IMR-90 (cell line): ENCODE results near the gene RND1. TPM values are rescaled to one million over a fixed set of nuclear protein-coding genes. Genes with fewer than 3 reads are reported as not detected.

Source experiments
- ATAC-seq: fragments of 200-7000 bp; cut with Tn5 transposase; 2 replicates; pipeline ENCODE4 v1.9.1; 2020; ENCODE audit warnings: low read depth, mild to moderate bottlenecking, moderate library complexity
- Bru-seq: library from RNA; stranded (reverse); fragments of 400-500 nt; gene quantifications from one replicate; lab custom pipeline; 2021; lab: Mats Ljungman, UMichigan
- BruChase-seq, 2 experiments: library from RNA; stranded (reverse); fragments of 400-500 nt; gene quantifications; one replicate each; lab custom pipeline; 2021; lab: Mats Ljungman, UMichigan
- BruUV-seq: library from RNA; stranded (reverse); fragments of 400-500 nt; replicated peaks from 2 replicates; lab custom pipeline; 2021; lab: Mats Ljungman, UMichigan
- CTCF ChIA-PET: fragments of 300-600 bp; formaldehyde crosslinking; extraction: SDS; loops from one replicate; lab custom pipeline; 2021; ENCODE audit warnings: antibody characterized with exemption; lab: Yijun Ruan, JAX
- POLR2A ChIA-PET: fragments of 300-600 bp; sonication (Branson Sonifier 250); formaldehyde crosslinking; loops from one replicate; lab custom pipeline; 2022; ENCODE audit warnings: antibody characterized with exemption; ENCODE audit not compliant: unreplicated experiment; lab: Charles Lee
- DNase-seq: peaks from one replicate; pipeline ENCODE4 v3.0.0; 2013
- H2AFZ ChIP-seq: replicated peaks from 2 replicates; pipeline ENCODE3; 2013; ENCODE audit warnings: low read length, mild to moderate bottlenecking; ENCODE audit not compliant: poor library complexity
- H2AK5ac ChIP-seq: 2 replicates; pipeline ENCODE4 v1.6.1; 2013; ENCODE audit warnings: low read depth, low read length, inconsistent platforms
- H2AK9ac ChIP-seq: replicated peaks from 2 replicates; pipeline ENCODE3; 2013; ENCODE audit warnings: mild to moderate bottlenecking, low read depth, low read length, moderate library complexity; ENCODE audit not compliant: poor library complexity
- H2BK120ac ChIP-seq: 2 replicates; pipeline ENCODE4 v1.6.1; 2013; ENCODE audit warnings: low read depth, low read length, inconsistent platforms
- H2BK15ac ChIP-seq: 3 replicates; pipeline ENCODE4 v1.6.1; 2013; ENCODE audit warnings: low read depth, low read length, inconsistent platforms
- H2BK20ac ChIP-seq: 2 replicates; pipeline ENCODE4 v1.6.1; 2013; ENCODE audit warnings: low read depth, mild to moderate bottlenecking, inconsistent platforms, low read length, moderate library complexity
- H2BK5ac ChIP-seq: 2 replicates; pipeline ENCODE4 v1.6.1; 2013; ENCODE audit warnings: mild to moderate bottlenecking, low read depth, low read length, inconsistent platforms; ENCODE audit not compliant: poor library complexity, severe bottlenecking
- H3K14ac ChIP-seq: replicated peaks from 2 replicates; pipeline ENCODE4 v1.6.1; 2013; ENCODE audit warnings: low read depth, low read length, inconsistent platforms
- H3K18ac ChIP-seq: 2 replicates; pipeline ENCODE4 v1.6.1; 2013; ENCODE audit warnings: low read depth, low read length, control low read depth
- H3K23ac ChIP-seq: 2 replicates; pipeline ENCODE4 v1.6.1; 2013; ENCODE audit warnings: low read depth, low read length, inconsistent platforms
- H3K27ac ChIP-seq: 2 replicates; pipeline ENCODE4 v1.5.1; 2013; ENCODE audit warnings: mild to moderate bottlenecking, control low read depth, low read length; ENCODE audit not compliant: insufficient read depth
- H3K27me3 ChIP-seq: 2 replicates; pipeline ENCODE4 v1.6.1; 2013; ENCODE audit warnings: low read length; ENCODE audit not compliant: control insufficient read depth, insufficient read depth
- H3K36me3 ChIP-seq: 2 replicates; pipeline ENCODE4 v1.6.1; 2013; ENCODE audit warnings: low read length, mixed read lengths; ENCODE audit not compliant: control insufficient read depth, insufficient read depth
- H3K4ac ChIP-seq: 2 replicates; pipeline ENCODE4 v1.6.1; 2013; ENCODE audit warnings: low read depth, low read length, inconsistent platforms
- H3K4me1 ChIP-seq: 2 replicates; pipeline ENCODE4 v1.6.1; 2013; ENCODE audit warnings: low read length, mixed read lengths; ENCODE audit not compliant: control insufficient read depth, insufficient read depth
- H3K4me2 ChIP-seq: 2 replicates; pipeline ENCODE4 v1.6.1; 2013; ENCODE audit warnings: low read depth, mild to moderate bottlenecking, control low read depth, low read length, moderate library complexity
- H3K4me3 ChIP-seq: 2 replicates; pipeline ENCODE4 v1.5.1; 2013; ENCODE audit warnings: low read depth, mild to moderate bottlenecking, control low read depth, low read length, moderate library complexity; ENCODE audit not compliant: insufficient read depth
- H3K56ac ChIP-seq: 2 replicates; pipeline ENCODE4 v1.6.1; 2013; ENCODE audit warnings: low read length, inconsistent platforms; ENCODE audit not compliant: insufficient read depth; ENCODE audit errors: extremely low read depth
- H3K79me1 ChIP-seq, 2 experiments: 2 replicates each; pipeline ENCODE4 v1.6.1; 2013; ENCODE audit warnings: low read length in 2 of 2, inconsistent platforms in 1 of 2, low read depth in 1 of 2
- H3K9ac ChIP-seq: 2 replicates; pipeline ENCODE4 v1.6.1; 2013; ENCODE audit warnings: low read depth, low read length, control low read depth
- H3K9me1 ChIP-seq: 2 replicates; pipeline ENCODE4 v1.6.1; 2013; ENCODE audit warnings: low read length, inconsistent platforms; ENCODE audit not compliant: insufficient read depth
- H3K9me3 ChIP-seq: 2 replicates; pipeline ENCODE4 v1.6.1; 2013; ENCODE audit warnings: low read length; ENCODE audit not compliant: control insufficient read depth, insufficient read depth
- H4K20me1 ChIP-seq: 2 replicates; pipeline ENCODE4 v1.6.1; 2013; ENCODE audit warnings: low read length, inconsistent platforms; ENCODE audit not compliant: insufficient read depth
- H4K5ac ChIP-seq: 2 replicates; pipeline ENCODE4 v1.6.1; 2013; ENCODE audit warnings: mild to moderate bottlenecking, low read depth, low read length, control low read depth
- H4K8ac ChIP-seq, 2 experiments: 2 replicates each; pipeline ENCODE4 v1.6.1; 2013; ENCODE audit warnings: low read depth in 2 of 2, low read length in 2 of 2, control low read depth in 1 of 2, inconsistent platforms in 1 of 2
- H4K91ac ChIP-seq: 2 replicates; pipeline ENCODE4 v1.6.1; 2013; ENCODE audit warnings: low read depth, low read length, inconsistent platforms; ENCODE audit not compliant: insufficient read depth
- BHLHE40 ChIP-seq: fragments of 150-350 bp; IDR thresholded peaks from 2 replicates; pipeline ENCODE4 v1.6.1; 2016; ENCODE audit warnings: mild to moderate bottlenecking, low read depth, low read length
- CEBPB ChIP-seq: IDR thresholded peaks from 2 replicates; pipeline ENCODE4 v1.6.1; 2012; ENCODE audit warnings: low read depth, low read length, improper control_type of control experiment
- CHD1 ChIP-seq: IDR thresholded peaks from 2 replicates; pipeline ENCODE4 v1.6.1; 2012; ENCODE audit warnings: low read depth, low read length, improper control_type of control experiment
- FOS ChIP-seq: fragments of 150-350 bp; IDR thresholded peaks from 2 replicates; pipeline ENCODE4 v1.6.1; 2016; ENCODE audit warnings: low read depth, low read length
- MAFK ChIP-seq: IDR thresholded peaks from 2 replicates; pipeline ENCODE4 v1.6.1; 2012; ENCODE audit warnings: low read depth, low read length, improper control_type of control experiment
- MAZ ChIP-seq: IDR thresholded peaks from 2 replicates; pipeline ENCODE4 v1.6.1; 2012; ENCODE audit warnings: low read depth, mild to moderate bottlenecking, low read length, improper control_type of control experiment, moderate library complexity, borderline replicate concordance
- MXI1 ChIP-seq: IDR thresholded peaks from 2 replicates; pipeline ENCODE4 v1.6.1; 2012; ENCODE audit warnings: low read depth, mild to moderate bottlenecking, low read length, moderate library complexity, borderline replicate concordance
- NFE2L2 ChIP-seq: fragments of 150-350 bp; IDR thresholded peaks from 2 replicates; pipeline ENCODE4 v1.6.1; 2016; ENCODE audit warnings: low read depth, mild to moderate bottlenecking, low read length
- POLR2A ChIP-seq: IDR thresholded peaks from 2 replicates; pipeline ENCODE4 v1.6.1; 2012; ENCODE audit warnings: mild to moderate bottlenecking, low read depth, low read length
- RCOR1 ChIP-seq: IDR thresholded peaks from 2 replicates; pipeline ENCODE4 v1.6.1; 2012; ENCODE audit warnings: mild to moderate bottlenecking, low read length, improper control_type of control experiment; ENCODE audit not compliant: insufficient replicate concordance
- RFX5 ChIP-seq: IDR thresholded peaks from 2 replicates; pipeline ENCODE4 v1.8.0; 2012; ENCODE audit warnings: low read depth, mild to moderate bottlenecking, low read length, moderate library complexity
- WGBS, 2 experiments: methylation state at CpG; one replicate each; pipeline versions ENCODE4 v1.1.5 to v1.1.7; 2013; ENCODE audit warnings: missing lambda C conversion rate in 2 of 2; ENCODE audit not compliant: insufficient read length in 1 of 2; ENCODE audit errors: extremely low coverage in 2 of 2; 5-methylcytosine and 5-hydroxymethylcytosine counted together
- dilution Hi-C: fragments of 300-500 bp; cut with HindIII; formaldehyde crosslinking; loops from one replicate; pipeline ENCODE4 v1.14.3; 2018; ENCODE audit warnings: low sequenced_read_pairs; ENCODE audit not compliant: unreplicated experiment
- in situ Hi-C: fragments of 300-500 bp; cut with MboI; formaldehyde crosslinking; loops from 3 replicates; pipeline ENCODE4 v1.14.3; 2019; ENCODE audit warnings: low sequenced_read_pairs, inconsistent platforms, mixed read lengths
- intact Hi-C: fragments of 100-400 bp; cut with micrococcal nuclease; formaldehyde crosslinking; loops from 2 replicates; pipeline ENCODE4 v1.10.0; 2022
- long read RNA-seq: library from polyadenylated mRNA; unstranded; transcript quantifications from one replicate; pipeline ENCODE4 v2.0.0, GENCODE V29; 2021; ENCODE audit not compliant: unreplicated experiment
- polyA plus RNA-seq, 3 experiments: library from polyadenylated mRNA; depleted of rRNA; stranded (reverse); fragments of >200 nt; gene quantifications; 2 replicates each; pipeline ENCODE4 v1.2.3, GENCODE V29; 2012; ENCODE audit warnings: low replicate concordance in 1 of 3
- total RNA-seq: library from RNA; depleted of rRNA; stranded (reverse); fragments of >200 nt; gene quantifications from 2 replicates; pipeline ENCODE4 v1.2.3, GENCODE V29; 2012; rRNA removed
- TF ChIP-seq, protein P1 (sequence below): conservative IDR thresholded peaks from 2 replicates; pipeline ENCODE4 v1.5.1; 2012; ENCODE audit warnings: mild to moderate bottlenecking, low read depth, low read length, improper control_type of control experiment
- TF ChIP-seq, protein P2 (sequence below): fragments of 150-350 bp; IDR thresholded peaks from 2 replicates; pipeline ENCODE4 v1.6.1; 2016; ENCODE audit warnings: low read depth, mild to moderate bottlenecking, low read length, moderate library complexity, borderline replicate concordance

The RND1 gene
- total RNA-seq (under 0.01 TPM in 1 of 2 replicates, not detected in the other), polyA plus RNA-seq (2012; rRNA removed) (0.21 and 0.26 TPM in 2 replicates), Bru-seq, nascent RNA (percentile 15 among the genes with signal in this experiment), BruChase-seq, experiment 1, labeled RNA remaining after a 6-hour chase (percentile 26 among the genes with signal in this experiment), BruChase-seq, experiment 2, labeled RNA remaining after a 2-hour chase (percentile 23 among the genes with signal in this experiment)
- polyA plus RNA-seq (2012; cell fraction: cytosol; rRNA removed) = 0.13 and 0.62 TPM in 2 replicates
- polyA plus RNA-seq (2012; cell fraction: nucleus; rRNA removed; ENCODE audit: low replicate concordance) = 0.17 and 0.31 TPM in 2 replicates
- long read RNA-seq = 0 reads

DNA sequence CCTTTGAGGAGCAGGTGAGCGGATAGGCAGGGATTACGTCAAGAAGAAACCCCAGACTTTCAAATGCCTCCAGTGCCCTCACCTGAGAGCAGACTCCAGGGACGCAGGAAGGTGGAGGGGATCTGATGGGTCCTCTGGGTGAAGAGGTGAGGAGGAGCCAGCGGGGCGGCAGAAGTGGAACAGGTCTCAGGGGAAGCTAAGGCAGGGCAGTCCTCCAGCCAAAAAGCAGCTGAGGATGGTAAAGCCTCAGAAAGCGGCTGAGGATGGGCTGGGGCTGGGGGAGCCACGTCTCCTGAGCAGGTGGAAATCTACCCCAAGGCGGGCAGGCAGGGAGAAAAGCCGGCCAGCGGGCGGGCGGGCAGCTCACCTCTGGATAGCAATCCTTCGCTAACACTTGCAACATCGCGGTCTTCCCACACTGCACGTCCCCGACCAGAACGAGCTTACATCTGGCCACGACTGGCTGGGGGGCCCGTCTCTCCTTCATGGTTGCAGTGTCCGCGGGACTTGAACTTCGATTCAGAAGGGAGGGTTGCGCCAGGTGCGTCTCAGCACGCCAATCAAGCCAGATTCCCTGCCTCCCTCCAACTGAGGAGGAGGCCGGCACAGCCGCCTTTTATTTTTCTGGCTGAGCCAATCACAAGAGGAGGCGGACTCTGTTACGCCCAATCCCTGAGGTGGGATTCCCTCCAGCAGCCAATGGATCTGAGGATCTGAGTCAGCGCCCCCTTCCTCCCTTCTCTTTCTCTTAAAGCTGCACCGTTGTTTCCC, at the start of gene RND1:
Gene RND1 (minus strand): TSS at position 590 of the 771 bp plus-strand sequence. CDS start 103 bp downstream, at position 487.
- Histone ChIP-seq H4K20me1 (no peaks in the 10 kb centered on the region; the same call in 1 of the 2 replicates), H3K79me1 (no peaks in the 10 kb centered on the region), H4K91ac (peak within 1 kb of the TSS; percentile 27; the same call in 1 of the 2 replicates), H3K18ac (peak within 1 kb of the TSS; percentile 10; the same call in 1 of the 2 replicates), H2AK9ac (peak within 1 kb of the TSS; percentile 2), H3K9me1 (0 out of 2 replicates have a peak, but pooled peaks cover 5% of the 10 kb centered on the region), H3K4me2 (peak within 1 kb of the TSS; percentile 93), H2BK20ac (no peak within 1 kb of the TSS), H4K8ac (peak within 1 kb of the TSS; percentile 67 to 89), H3K14ac (0 out of 2 replicates have a peak within 1 kb of the TSS, but pooled peaks have one; percentile 45), H3K27ac (no peak within 1 kb of the TSS), H3K4me3 (peak within 1 kb of the TSS; percentile 72), H3K27me3 (peaks cover 45% of the 10 kb centered on the region), H4K5ac (peak within 1 kb of the TSS; percentile 43), H3K9ac (no peak within 1 kb of the TSS), H3K56ac (no peak within 1 kb of the TSS), H3K9me3 (no peaks in the 10 kb centered on the region), H2BK5ac (no peak within 1 kb of the TSS), H2AFZ (peak within 1 kb of the TSS; percentile 96), H3K23ac (no peak within 1 kb of the TSS), H3K4ac (peak within 1 kb of the TSS; percentile 7; the same call in 1 of the 2 replicates), H2BK120ac (no peak within 1 kb of the TSS), H2AK5ac (no peak within 1 kb of the TSS), H2BK15ac (no peak within 1 kb of the TSS), H3K4me1 (no peaks in the 10 kb centered on the region), H3K36me3 (no peaks in the 10 kb centered on the region)
- ATAC-seq (peak; percentile 100), DNase-seq (peak; percentile 90)
- POLR2A ChIA-PET = interaction anchor here (0.5 to 0.6 kb wide), 2 partner anchors 11 to 653 kb away, joined by 3 read pairs; no protein-coding TSS in a partner anchor
- dilution Hi-C loops (no loop called here), intact Hi-C loops (no loop called here), in situ Hi-C loops (no loop called here)
- WGBS, 2 experiments = 0% methylated on average over 4 of the region's 32 CpGs; no CpG with 5 or more reads in 1 of the 2 experiments
- no TSS peak for BruUV-seq
- CTCF ChIA-PET = interaction anchor here (0.8 to 2.2 kb wide), 4 partner anchors 12 to 25 kb away, joined by 3 to 6 read pairs (median 3); no protein-coding TSS in a partner anchor
- TF ChIP-seq CHD1 (no peak), RCOR1 (no peak), FOS (peak; percentile 54; the same call in 1 of the 2 replicates), CEBPB (peak; percentile 71; the same call in 1 of the 2 replicates), RFX5 (no peak), NFE2L2 (no peak), POLR2A (peak; percentile 92), BHLHE40 (no peak), MXI1 (no peak), MAFK (peak; percentile 72), MAZ (peak; percentile 39; the same call in 1 of the 2 replicates)
- TF ChIP-seq, protein P1, sequence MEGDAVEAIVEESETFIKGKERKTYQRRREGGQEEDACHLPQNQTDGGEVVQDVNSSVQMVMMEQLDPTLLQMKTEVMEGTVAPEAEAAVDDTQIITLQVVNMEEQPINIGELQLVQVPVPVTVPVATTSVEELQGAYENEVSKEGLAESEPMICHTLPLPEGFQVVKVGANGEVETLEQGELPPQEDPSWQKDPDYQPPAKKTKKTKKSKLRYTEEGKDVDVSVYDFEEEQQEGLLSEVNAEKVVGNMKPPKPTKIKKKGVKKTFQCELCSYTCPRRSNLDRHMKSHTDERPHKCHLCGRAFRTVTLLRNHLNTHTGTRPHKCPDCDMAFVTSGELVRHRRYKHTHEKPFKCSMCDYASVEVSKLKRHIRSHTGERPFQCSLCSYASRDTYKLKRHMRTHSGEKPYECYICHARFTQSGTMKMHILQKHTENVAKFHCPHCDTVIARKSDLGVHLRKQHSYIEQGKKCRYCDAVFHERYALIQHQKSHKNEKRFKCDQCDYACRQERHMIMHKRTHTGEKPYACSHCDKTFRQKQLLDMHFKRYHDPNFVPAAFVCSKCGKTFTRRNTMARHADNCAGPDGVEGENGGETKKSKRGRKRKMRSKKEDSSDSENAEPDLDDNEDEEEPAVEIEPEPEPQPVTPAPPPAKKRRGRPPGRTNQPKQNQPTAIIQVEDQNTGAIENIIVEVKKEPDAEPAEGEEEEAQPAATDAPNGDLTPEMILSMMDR = no peak
- TF ChIP-seq, protein P2, sequence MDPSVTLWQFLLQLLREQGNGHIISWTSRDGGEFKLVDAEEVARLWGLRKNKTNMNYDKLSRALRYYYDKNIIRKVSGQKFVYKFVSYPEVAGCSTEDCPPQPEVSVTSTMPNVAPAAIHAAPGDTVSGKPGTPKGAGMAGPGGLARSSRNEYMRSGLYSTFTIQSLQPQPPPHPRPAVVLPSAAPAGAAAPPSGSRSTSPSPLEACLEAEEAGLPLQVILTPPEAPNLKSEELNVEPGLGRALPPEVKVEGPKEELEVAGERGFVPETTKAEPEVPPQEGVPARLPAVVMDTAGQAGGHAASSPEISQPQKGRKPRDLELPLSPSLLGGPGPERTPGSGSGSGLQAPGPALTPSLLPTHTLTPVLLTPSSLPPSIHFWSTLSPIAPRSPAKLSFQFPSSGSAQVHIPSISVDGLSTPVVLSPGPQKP = no peak
